ENCODE measurements around the gene PGGHG.
"Not testable (repeated sequence)": the region's sequence is repeated elsewhere in the genome, so short reads cannot be mapped to it uniquely, and the experiment has no call there.

PGGHG gene

GRCh38 chr11:298406-299065, 9.6 kb downstream of the PGGHG start:
- peak overlapping the region; percentile 9 to 14 for H3K27ac Mint-ChIP-seq
- H3K4me3 Mint-ChIP-seq: peak overlapping the region; percentile 12 to 64
- H3K9me3 Mint-ChIP-seq: no peaks in the 10 kb centered on the region
- DNase-seq (peak in 1 of 2 donors; percentile 60), ATAC-seq (peak; percentile 11)
- H3K27me3 Mint-ChIP-seq: peaks cover 19% of the 10 kb centered on the region
- H3K4me1 Mint-ChIP-seq: peaks cover 90% of the 10 kb centered on the region

- Mint-ChIP-seq H3K27ac (peak within 1 kb of the TSS in 1 of 2 donors; percentile 94), H3K27me3 (peaks cover 19% of the 10 kb centered on the region), H3K9me3 (no peaks in the 10 kb centered on the region), H3K4me3 (peak within 1 kb of the TSS; percentile 25 to 64), H3K4me1 (peaks cover 90% of the 10 kb centered on the region)
- ATAC-seq (peak; percentile 3), DNase-seq (peak in 1 of 2 donors; percentile 52)
These were observed 10.4 kb downstream of the PGGHG start, which contains the start of gene IFITM5 for GRCh38 chr11:299081-299891. TSS of gene IFITM5 (minus strand) at chr11:299526. CDS start at chr11:299490, 36 bp downstream.

GRCh38 chr11:299951-300735, 11.2 kb downstream of the PGGHG start:
- peaks cover 86% of the 10 kb centered on the region for H3K4me1 Mint-ChIP-seq

GRCh38 chr11:303363-303762, 14.4 kb downstream of the PGGHG start:
- H3K27me3 Mint-ChIP-seq: peaks cover 19% of the 10 kb centered on the region
- no peaks in the 10 kb centered on the region for H3K9me3 Mint-ChIP-seq
- peak overlapping the region; percentile 90 to 91 for H3K27ac Mint-ChIP-seq
- DNase-seq: no peak
- H3K4me3 Mint-ChIP-seq: peak overlapping the region; percentile 49 to 78
- no peak for ATAC-seq
- H3K4me1 Mint-ChIP-seq: peaks cover 86% of the 10 kb centered on the region

More at GRCh38 chr11:299951-300735, 11.2 kb downstream of the PGGHG start:
- DNase-seq (peak in 1 of 2 donors; percentile 63), ATAC-seq (peak; percentile 10)
- Mint-ChIP-seq H3K4me3 (peak overlapping the region; percentile 25 to 41), H3K27ac (peak overlapping the region in 1 of 2 donors; percentile 94), H3K9me3 (no peaks in the 10 kb centered on the region), H3K27me3 (peaks cover 19% of the 10 kb centered on the region)

- DNase-seq (no peak), ATAC-seq (no peak)
- H3K9me3 Mint-ChIP-seq: no peaks in the 10 kb centered on the region
- peak overlapping the region in 1 of 2 donors; percentile 91 for H3K27ac Mint-ChIP-seq
- H3K4me3 Mint-ChIP-seq: peak overlapping the region; percentile 49 to 78
- H3K4me1 Mint-ChIP-seq: peaks cover 79% of the 10 kb centered on the region
- peaks cover 19% of the 10 kb centered on the region for H3K27me3 Mint-ChIP-seq
These were observed 15.2 kb downstream of the PGGHG start for GRCh38 chr11:304061-304506.

GRCh38 chr11:304915-305843, 16.3 kb downstream of the PGGHG start:
- H3K4me1 Mint-ChIP-seq: peaks cover 77% of the 10 kb centered on the region
- DNase-seq (peak in 1 of 2 donors; percentile 64), ATAC-seq (no peak)
- H3K4me3 Mint-ChIP-seq: no peak overlapping the region
- H3K9me3 Mint-ChIP-seq: no peaks in the 10 kb centered on the region
- H3K27ac Mint-ChIP-seq: peak overlapping the region in 1 of 2 donors; percentile 5
- H3K27me3 Mint-ChIP-seq: peaks cover 14% of the 10 kb centered on the region

- ATAC-seq (no peak), DNase-seq (no peak)
- Mint-ChIP-seq H3K4me3 (no peak overlapping the region), H3K9me3 (no peaks in the 10 kb centered on the region), H3K4me1 (peaks cover 71% of the 10 kb centered on the region), H3K27me3 (peaks cover 8% of the 10 kb centered on the region), H3K27ac (peak overlapping the region in 1 of 2 donors; percentile 56)
These were observed 16.9 kb downstream of the PGGHG start for GRCh38 chr11:305844-306211.

GRCh38 chr11:306645-307371, 17.9 kb downstream of the PGGHG start:
- Mint-ChIP-seq H3K9me3 (no peaks in the 10 kb centered on the region), H3K4me1 (peaks cover 66% of the 10 kb centered on the region), H3K27ac (no peak overlapping the region), H3K4me3 (peak overlapping the region; percentile 66 to 84), H3K27me3 (no peaks in the 10 kb centered on the region)
- no peak for DNase-seq
- no peak for ATAC-seq

- not testable (repeated sequence) for H3K27me3 Mint-ChIP-seq, H3K9me3 Mint-ChIP-seq
- ATAC-seq: peak; percentile 78
- peak in 1 of 2 donors; percentile 86 for DNase-seq
- Mint-ChIP-seq H3K27ac (peak within 1 kb of the TSS; percentile 91 to 98), H3K4me1 (peaks cover 69% of the 10 kb centered on the region), H3K4me3 (peak within 1 kb of the TSS; percentile 84 to 96)
These were observed 19.1 kb downstream of the PGGHG start, which contains the start of gene IFITM2 for GRCh38 chr11:307766-308708. TSS of gene IFITM2 (plus strand) at chr11:307816. CDS start at chr11:308193, 377 bp downstream.

GRCh38 chr11:308740-309665, 20.1 kb downstream of the PGGHG start:
- not testable (repeated sequence) for H3K9me3 Mint-ChIP-seq, DNase-seq
- ATAC-seq: peak; percentile 12

GRCh38 chr11:309979-310572, 21.1 kb downstream of the PGGHG start:
- DNase-seq: peak in 1 of 2 donors; percentile 20
- H3K4me1 Mint-ChIP-seq: peaks cover 59% of the 10 kb centered on the region

More at GRCh38 chr11:308740-309665, 20.1 kb downstream of the PGGHG start:
- H3K27me3 Mint-ChIP-seq: not testable (repeated sequence)
- H3K27ac Mint-ChIP-seq: peak overlapping the region; percentile 91 to 98
- H3K4me1 Mint-ChIP-seq: peaks cover 66% of the 10 kb centered on the region
- peak overlapping the region; percentile 84 to 96 for H3K4me3 Mint-ChIP-seq

More at GRCh38 chr11:309979-310572, 21.1 kb downstream of the PGGHG start:
- H3K4me3 Mint-ChIP-seq: peak overlapping the region; percentile 84 to 96
- not testable (repeated sequence) for H3K9me3 Mint-ChIP-seq, H3K27me3 Mint-ChIP-seq, ATAC-seq
- peak overlapping the region in 1 of 2 donors; percentile 91 for H3K27ac Mint-ChIP-seq
